ENCODE data around the gene PSMC3. TPM values are rescaled to one million over a fixed set of nuclear protein-coding genes. Genes with fewer than 3 reads are reported as not detected.

PSMC3 gene
- total RNA-seq, 1 experiment from 2014 or later, result 222 TPM

DNA sequence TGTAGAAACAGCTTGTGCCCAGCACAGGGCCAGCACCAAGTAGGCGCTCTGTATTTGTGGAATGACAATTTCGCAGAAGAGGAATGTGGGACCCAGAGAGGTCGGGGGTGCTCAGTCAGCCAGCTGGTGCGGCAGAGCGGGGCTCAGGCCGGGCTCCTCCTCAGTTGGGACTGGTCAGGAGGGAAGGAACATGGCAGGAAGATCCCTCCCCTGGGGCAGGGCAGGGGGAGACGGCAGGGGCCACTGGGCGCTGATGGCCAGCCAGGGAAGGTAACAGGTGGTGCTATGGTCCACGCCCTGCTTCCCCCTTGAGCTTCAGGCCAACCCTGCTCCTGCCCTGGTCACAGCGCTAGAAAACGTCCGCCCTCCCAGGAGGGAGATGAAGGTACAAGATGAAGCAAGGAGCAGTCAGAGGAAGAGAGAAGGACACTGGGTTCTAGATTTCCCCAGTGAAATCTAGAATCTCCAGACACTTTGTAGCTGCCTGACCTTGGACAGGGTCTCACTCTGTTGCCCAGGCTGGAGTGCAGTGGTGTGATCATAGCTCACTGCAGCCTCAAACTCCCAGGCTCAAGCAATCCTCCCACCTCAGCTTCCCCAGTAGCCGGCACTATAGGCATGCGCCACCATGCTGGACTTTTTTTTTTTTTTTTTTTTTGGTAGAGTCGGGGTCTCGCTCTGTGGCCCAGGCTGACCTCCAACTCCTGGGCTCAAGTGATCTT, 34.4 kb downstream of the PSMC3 start:
- Histone ChIP-seq H3F3A (ENCODE audit: insufficient read depth, low read depth) (no peaks in the 10 kb centered on the region), H3K4me2 (no peak overlapping the region), H3K9me2 (ENCODE audit: insufficient read depth) (no peaks in the 10 kb centered on the region), H3K27me3 (ENCODE audit: insufficient read depth, low read depth) (no peaks in the 10 kb centered on the region), H2AFZ (no peak overlapping the region), H3K4me1 (replicated peaks; ENCODE audit: insufficient read depth) (no peaks in the 10 kb centered on the region), H3K36me3 (ENCODE audit: low read depth) (no peaks in the 10 kb centered on the region), H3K9me3 (ENCODE audit: insufficient read depth, low read depth) (no peaks in the 10 kb centered on the region), H3K4me3 (no peak overlapping the region), H3K79me2 (ENCODE audit: low read depth) (no peaks in the 10 kb centered on the region), H3K27ac (no peak overlapping the region), H4K20me1 (ENCODE audit: insufficient read depth) (no peaks in the 10 kb centered on the region)
- TF ChIP-seq, protein P1, sequence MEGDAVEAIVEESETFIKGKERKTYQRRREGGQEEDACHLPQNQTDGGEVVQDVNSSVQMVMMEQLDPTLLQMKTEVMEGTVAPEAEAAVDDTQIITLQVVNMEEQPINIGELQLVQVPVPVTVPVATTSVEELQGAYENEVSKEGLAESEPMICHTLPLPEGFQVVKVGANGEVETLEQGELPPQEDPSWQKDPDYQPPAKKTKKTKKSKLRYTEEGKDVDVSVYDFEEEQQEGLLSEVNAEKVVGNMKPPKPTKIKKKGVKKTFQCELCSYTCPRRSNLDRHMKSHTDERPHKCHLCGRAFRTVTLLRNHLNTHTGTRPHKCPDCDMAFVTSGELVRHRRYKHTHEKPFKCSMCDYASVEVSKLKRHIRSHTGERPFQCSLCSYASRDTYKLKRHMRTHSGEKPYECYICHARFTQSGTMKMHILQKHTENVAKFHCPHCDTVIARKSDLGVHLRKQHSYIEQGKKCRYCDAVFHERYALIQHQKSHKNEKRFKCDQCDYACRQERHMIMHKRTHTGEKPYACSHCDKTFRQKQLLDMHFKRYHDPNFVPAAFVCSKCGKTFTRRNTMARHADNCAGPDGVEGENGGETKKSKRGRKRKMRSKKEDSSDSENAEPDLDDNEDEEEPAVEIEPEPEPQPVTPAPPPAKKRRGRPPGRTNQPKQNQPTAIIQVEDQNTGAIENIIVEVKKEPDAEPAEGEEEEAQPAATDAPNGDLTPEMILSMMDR (conservative IDR thresholded peaks at IDR 0.05), result no peak
- no peak for TF ChIP-seq EZH2 (IDR thresholded peaks at IDR 0.05; ENCODE audit: low read depth)
- CTCF ChIA-PET, result interaction anchor here (1.0 kb wide), 1 partner anchor 19 kb away, joined by 5 read pairs; no protein-coding TSS in a partner anchor
- intact Hi-C loops (cut with micrococcal nuclease; ENCODE audit: unreplicated experiment), result no loop called here
- BruUV-seq (replicated peaks), result no TSS peak
- DNase-seq, result peak in 1 of 2 experiments; percentile 27
- POLR2A ChIA-PET (ENCODE audit: unreplicated experiment), result no interaction called here

DNA sequence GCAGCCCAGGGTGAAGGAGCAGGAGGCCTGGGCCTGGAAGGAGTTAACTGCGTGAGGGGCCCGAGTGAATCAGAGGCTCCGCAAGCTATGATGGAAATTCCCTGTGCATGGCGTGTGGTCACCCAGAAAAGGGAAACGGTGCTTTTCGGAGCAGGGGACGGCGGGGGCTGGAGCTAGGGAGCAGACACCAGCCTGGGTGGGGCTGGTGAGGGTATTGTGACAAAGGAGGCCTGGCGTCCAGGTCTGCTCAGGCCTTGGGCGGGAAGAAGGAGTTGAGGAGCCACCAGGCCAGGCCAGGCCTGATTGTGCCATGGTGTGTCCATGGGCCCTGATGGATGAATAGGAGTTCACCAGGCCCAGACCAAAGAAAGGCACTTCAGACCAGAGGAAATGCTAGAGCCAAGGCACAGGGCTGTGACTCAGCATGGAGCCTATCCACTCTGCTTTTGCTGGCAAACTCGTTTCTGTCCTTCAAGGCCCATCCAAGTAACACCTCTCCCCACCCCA, 35.1 kb downstream of the PSMC3 start:
- Histone ChIP-seq H2AFZ (no peak overlapping the region), H3K9me2 (ENCODE audit: insufficient read depth) (no peaks in the 10 kb centered on the region), H3K4me3 (no peak overlapping the region), H3K4me2 (no peak overlapping the region), H3K36me3 (ENCODE audit: low read depth) (no peaks in the 10 kb centered on the region), H3K79me2 (ENCODE audit: low read depth) (no peaks in the 10 kb centered on the region), H3F3A (ENCODE audit: insufficient read depth, low read depth) (no peaks in the 10 kb centered on the region), H3K4me1 (replicated peaks; ENCODE audit: insufficient read depth) (no peaks in the 10 kb centered on the region), H3K27ac (no peak overlapping the region), H3K27me3 (ENCODE audit: insufficient read depth, low read depth) (no peaks in the 10 kb centered on the region), H3K9me3 (ENCODE audit: insufficient read depth, low read depth) (no peaks in the 10 kb centered on the region), H4K20me1 (ENCODE audit: insufficient read depth) (no peaks in the 10 kb centered on the region)
- no TSS peak for BruUV-seq (replicated peaks)
- no peak for TF ChIP-seq EZH2 (IDR thresholded peaks at IDR 0.05; ENCODE audit: low read depth)
- TF ChIP-seq, protein P1 (conservative IDR thresholded peaks at IDR 0.05), result no peak
- ChIA-PET CTCF (no interaction called here), POLR2A (ENCODE audit: unreplicated experiment) (no interaction called here)
- intact Hi-C loops (cut with micrococcal nuclease; ENCODE audit: unreplicated experiment), result no loop called here
- no peak for DNase-seq

DNA sequence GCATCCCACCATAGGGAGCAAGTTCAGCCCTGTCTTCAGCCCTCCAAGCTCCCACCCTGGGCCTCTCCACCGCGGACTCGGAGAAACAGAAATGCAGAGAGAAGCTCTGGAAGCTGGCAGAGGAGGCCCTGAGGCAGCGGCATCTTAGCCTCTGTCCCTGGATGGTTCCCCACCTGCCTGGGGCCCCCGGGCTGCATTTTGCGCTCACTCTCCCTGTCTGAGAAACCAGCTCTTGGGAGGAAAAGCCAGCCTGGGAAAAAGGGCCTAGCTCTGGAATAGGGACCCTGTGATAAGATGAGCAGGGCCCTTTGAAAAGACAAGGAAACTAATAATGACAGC, 35.8 kb downstream of the PSMC3 start:
- no peak overlapping the region for H3K4me3 ChIP-seq
- no peak overlapping the region for H3K4me2 ChIP-seq
- no peaks in the 10 kb centered on the region for H3K36me3 ChIP-seq (ENCODE audit: low read depth)
- POLR2A ChIA-PET (ENCODE audit: unreplicated experiment), result no interaction called here
- DNase-seq, result peak in 1 of 2 experiments; percentile 6
- no peaks in the 10 kb centered on the region for H3K4me1 ChIP-seq (replicated peaks; ENCODE audit: insufficient read depth)
- H2AFZ ChIP-seq, result no peak overlapping the region
- intact Hi-C loops (cut with micrococcal nuclease; ENCODE audit: unreplicated experiment), result no loop called here
- H4K20me1 ChIP-seq (ENCODE audit: insufficient read depth), result no peaks in the 10 kb centered on the region
- H3F3A ChIP-seq (ENCODE audit: insufficient read depth, low read depth), result no peaks in the 10 kb centered on the region
- H3K9me3 ChIP-seq (ENCODE audit: insufficient read depth, low read depth), result no peaks in the 10 kb centered on the region
- no peaks in the 10 kb centered on the region for H3K27me3 ChIP-seq (ENCODE audit: insufficient read depth, low read depth)
- no peaks in the 10 kb centered on the region for H3K9me2 ChIP-seq (ENCODE audit: insufficient read depth)
- CTCF ChIA-PET, result no interaction called here
- BruUV-seq (replicated peaks), result no TSS peak
- TF ChIP-seq, protein P1 (conservative IDR thresholded peaks at IDR 0.05), result no peak
- TF ChIP-seq EZH2 (IDR thresholded peaks at IDR 0.05; ENCODE audit: low read depth), result no peak
- H3K27ac ChIP-seq, result no peak overlapping the region
- no peaks in the 10 kb centered on the region for H3K79me2 ChIP-seq (ENCODE audit: low read depth)
